IMR-90 (cell line): ENCODE results near the gene SHISA6. TPM values are rescaled to one million over a fixed set of nuclear protein-coding genes. Genes with fewer than 3 reads are reported as not detected.

Experiments
- ATAC-seq: fragments of 200-7000 bp; cut with Tn5 transposase; 2 replicates; pipeline ENCODE4 v1.9.1; 2020; ENCODE audit warnings: low read depth, mild to moderate bottlenecking, moderate library complexity
- BruUV-seq: library from RNA; stranded (reverse); fragments of 400-500 nt; replicated peaks from 2 replicates; lab custom pipeline; 2021; lab: Mats Ljungman, UMichigan
- CTCF ChIA-PET: fragments of 300-600 bp; formaldehyde crosslinking; extraction: SDS; loops from one replicate; lab custom pipeline; 2021; ENCODE audit warnings: antibody characterized with exemption; lab: Yijun Ruan, JAX
- POLR2A ChIA-PET: fragments of 300-600 bp; sonication (Branson Sonifier 250); formaldehyde crosslinking; loops from one replicate; lab custom pipeline; 2022; ENCODE audit warnings: antibody characterized with exemption; ENCODE audit not compliant: unreplicated experiment; lab: Charles Lee
- DNase-seq: peaks from one replicate; pipeline ENCODE4 v3.0.0; 2013
- H2AFZ ChIP-seq: replicated peaks from 2 replicates; pipeline ENCODE3; 2013; ENCODE audit warnings: low read length, mild to moderate bottlenecking; ENCODE audit not compliant: poor library complexity
- H2AK5ac ChIP-seq: 2 replicates; pipeline ENCODE4 v1.6.1; 2013; ENCODE audit warnings: low read depth, low read length, inconsistent platforms
- H2AK9ac ChIP-seq: replicated peaks from 2 replicates; pipeline ENCODE3; 2013; ENCODE audit warnings: mild to moderate bottlenecking, low read depth, low read length, moderate library complexity; ENCODE audit not compliant: poor library complexity
- H2BK120ac ChIP-seq: 2 replicates; pipeline ENCODE4 v1.6.1; 2013; ENCODE audit warnings: low read depth, low read length, inconsistent platforms
- H2BK15ac ChIP-seq: 3 replicates; pipeline ENCODE4 v1.6.1; 2013; ENCODE audit warnings: low read depth, low read length, inconsistent platforms
- H2BK20ac ChIP-seq: 2 replicates; pipeline ENCODE4 v1.6.1; 2013; ENCODE audit warnings: low read depth, mild to moderate bottlenecking, inconsistent platforms, low read length, moderate library complexity
- H2BK5ac ChIP-seq: 2 replicates; pipeline ENCODE4 v1.6.1; 2013; ENCODE audit warnings: mild to moderate bottlenecking, low read depth, low read length, inconsistent platforms; ENCODE audit not compliant: poor library complexity, severe bottlenecking
- H3K14ac ChIP-seq: replicated peaks from 2 replicates; pipeline ENCODE4 v1.6.1; 2013; ENCODE audit warnings: low read depth, low read length, inconsistent platforms
- H3K18ac ChIP-seq: 2 replicates; pipeline ENCODE4 v1.6.1; 2013; ENCODE audit warnings: low read depth, low read length, control low read depth
- H3K23ac ChIP-seq: 2 replicates; pipeline ENCODE4 v1.6.1; 2013; ENCODE audit warnings: low read depth, low read length, inconsistent platforms
- H3K27ac ChIP-seq: 2 replicates; pipeline ENCODE4 v1.5.1; 2013; ENCODE audit warnings: mild to moderate bottlenecking, control low read depth, low read length; ENCODE audit not compliant: insufficient read depth
- H3K27me3 ChIP-seq: 2 replicates; pipeline ENCODE4 v1.6.1; 2013; ENCODE audit warnings: low read length; ENCODE audit not compliant: control insufficient read depth, insufficient read depth
- H3K36me3 ChIP-seq: 2 replicates; pipeline ENCODE4 v1.6.1; 2013; ENCODE audit warnings: low read length, mixed read lengths; ENCODE audit not compliant: control insufficient read depth, insufficient read depth
- H3K4ac ChIP-seq: 2 replicates; pipeline ENCODE4 v1.6.1; 2013; ENCODE audit warnings: low read depth, low read length, inconsistent platforms
- H3K4me1 ChIP-seq: 2 replicates; pipeline ENCODE4 v1.6.1; 2013; ENCODE audit warnings: low read length, mixed read lengths; ENCODE audit not compliant: control insufficient read depth, insufficient read depth
- H3K4me2 ChIP-seq: 2 replicates; pipeline ENCODE4 v1.6.1; 2013; ENCODE audit warnings: low read depth, mild to moderate bottlenecking, control low read depth, low read length, moderate library complexity
- H3K4me3 ChIP-seq: 2 replicates; pipeline ENCODE4 v1.5.1; 2013; ENCODE audit warnings: low read depth, mild to moderate bottlenecking, control low read depth, low read length, moderate library complexity; ENCODE audit not compliant: insufficient read depth
- H3K56ac ChIP-seq: 2 replicates; pipeline ENCODE4 v1.6.1; 2013; ENCODE audit warnings: low read length, inconsistent platforms; ENCODE audit not compliant: insufficient read depth; ENCODE audit errors: extremely low read depth
- H3K79me1 ChIP-seq, 2 experiments: 2 replicates each; pipeline ENCODE4 v1.6.1; 2013; ENCODE audit warnings: low read length in 2 of 2, inconsistent platforms in 1 of 2, low read depth in 1 of 2
- H3K9ac ChIP-seq: 2 replicates; pipeline ENCODE4 v1.6.1; 2013; ENCODE audit warnings: low read depth, low read length, control low read depth
- H3K9me1 ChIP-seq: 2 replicates; pipeline ENCODE4 v1.6.1; 2013; ENCODE audit warnings: low read length, inconsistent platforms; ENCODE audit not compliant: insufficient read depth
- H3K9me3 ChIP-seq: 2 replicates; pipeline ENCODE4 v1.6.1; 2013; ENCODE audit warnings: low read length; ENCODE audit not compliant: control insufficient read depth, insufficient read depth
- H4K20me1 ChIP-seq: 2 replicates; pipeline ENCODE4 v1.6.1; 2013; ENCODE audit warnings: low read length, inconsistent platforms; ENCODE audit not compliant: insufficient read depth
- H4K5ac ChIP-seq: 2 replicates; pipeline ENCODE4 v1.6.1; 2013; ENCODE audit warnings: mild to moderate bottlenecking, low read depth, low read length, control low read depth
- H4K8ac ChIP-seq, 2 experiments: 2 replicates each; pipeline ENCODE4 v1.6.1; 2013; ENCODE audit warnings: low read depth in 2 of 2, low read length in 2 of 2, control low read depth in 1 of 2, inconsistent platforms in 1 of 2
- H4K91ac ChIP-seq: 2 replicates; pipeline ENCODE4 v1.6.1; 2013; ENCODE audit warnings: low read depth, low read length, inconsistent platforms; ENCODE audit not compliant: insufficient read depth
- BHLHE40 ChIP-seq: fragments of 150-350 bp; IDR thresholded peaks from 2 replicates; pipeline ENCODE4 v1.6.1; 2016; ENCODE audit warnings: mild to moderate bottlenecking, low read depth, low read length
- CHD1 ChIP-seq: IDR thresholded peaks from 2 replicates; pipeline ENCODE4 v1.6.1; 2012; ENCODE audit warnings: low read depth, low read length, improper control_type of control experiment
- FOS ChIP-seq: fragments of 150-350 bp; IDR thresholded peaks from 2 replicates; pipeline ENCODE4 v1.6.1; 2016; ENCODE audit warnings: low read depth, low read length
- MXI1 ChIP-seq: IDR thresholded peaks from 2 replicates; pipeline ENCODE4 v1.6.1; 2012; ENCODE audit warnings: low read depth, mild to moderate bottlenecking, low read length, moderate library complexity, borderline replicate concordance
- NFE2L2 ChIP-seq: fragments of 150-350 bp; IDR thresholded peaks from 2 replicates; pipeline ENCODE4 v1.6.1; 2016; ENCODE audit warnings: low read depth, mild to moderate bottlenecking, low read length
- USF2 ChIP-seq: fragments of 150-350 bp; IDR thresholded peaks from 2 replicates; pipeline ENCODE4 v1.6.1; 2017; ENCODE audit warnings: mild to moderate bottlenecking, antibody characterized with exemption, low read length, low read depth
- WGBS, 2 experiments: methylation state at CpG; one replicate each; pipeline versions ENCODE4 v1.1.5 to v1.1.7; 2013; ENCODE audit warnings: missing lambda C conversion rate in 2 of 2; ENCODE audit not compliant: insufficient read length in 1 of 2; ENCODE audit errors: extremely low coverage in 2 of 2; 5-methylcytosine and 5-hydroxymethylcytosine counted together
- dilution Hi-C: fragments of 300-500 bp; cut with HindIII; formaldehyde crosslinking; loops from one replicate; pipeline ENCODE4 v1.14.3; 2018; ENCODE audit warnings: low sequenced_read_pairs; ENCODE audit not compliant: unreplicated experiment
- in situ Hi-C: fragments of 300-500 bp; cut with MboI; formaldehyde crosslinking; loops from 3 replicates; pipeline ENCODE4 v1.14.3; 2019; ENCODE audit warnings: low sequenced_read_pairs, inconsistent platforms, mixed read lengths
- intact Hi-C: fragments of 100-400 bp; cut with micrococcal nuclease; formaldehyde crosslinking; loops from 2 replicates; pipeline ENCODE4 v1.10.0; 2022
- polyA plus RNA-seq, 3 experiments: library from polyadenylated mRNA; depleted of rRNA; stranded (reverse); fragments of >200 nt; gene quantifications; 2 replicates each; pipeline ENCODE4 v1.2.3, GENCODE V29; 2012; ENCODE audit warnings: low replicate concordance in 1 of 3
- total RNA-seq: library from RNA; depleted of rRNA; stranded (reverse); fragments of >200 nt; gene quantifications from 2 replicates; pipeline ENCODE4 v1.2.3, GENCODE V29; 2012

The SHISA6 gene
- total and polyA plus RNA-seq, 2 of the 4 experiments (the other 2 are of a cell fraction) = not detected

DNA sequence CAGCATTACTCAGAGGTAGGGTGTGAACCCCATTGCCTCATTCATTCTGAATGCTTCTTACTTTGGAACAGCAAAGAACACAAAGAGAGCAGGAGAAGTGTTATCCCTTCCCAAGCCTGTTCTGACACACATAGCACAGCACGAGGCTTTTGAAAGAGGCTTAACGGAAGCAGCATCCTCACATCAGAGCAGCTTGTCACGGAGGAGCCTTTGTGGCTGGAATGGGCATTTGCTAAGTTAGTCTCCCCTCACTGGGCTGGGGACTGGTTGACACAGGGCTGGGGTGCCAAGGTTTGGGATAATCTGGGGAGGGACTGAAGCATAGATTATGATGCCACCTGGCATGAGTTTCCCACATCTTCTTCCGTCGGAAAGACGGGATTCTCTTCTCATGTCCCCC lies 189.7 kb downstream of the SHISA6 start:
- Histone ChIP-seq H3K27me3 (no peaks in the 10 kb centered on the region), H3K79me1 (no peaks in the 10 kb centered on the region), H3K9ac (no peak overlapping the region), H2BK15ac (no peak overlapping the region), H3K23ac (no peak overlapping the region), H3K18ac (no peak overlapping the region), H2AK5ac (no peak overlapping the region), H3K14ac (no peak overlapping the region), H3K4me2 (no peak overlapping the region), H4K20me1 (no peaks in the 10 kb centered on the region), H2BK20ac (no peak overlapping the region), H2BK5ac (no peak overlapping the region), H4K5ac (no peak overlapping the region), H2BK120ac (no peak overlapping the region), H3K9me3 (peaks cover 24% of the 10 kb centered on the region), H3K27ac (no peak overlapping the region), H3K36me3 (no peaks in the 10 kb centered on the region), H3K9me1 (no peaks in the 10 kb centered on the region), H2AFZ (no peak overlapping the region), H4K91ac (no peak overlapping the region), H3K56ac (no peak overlapping the region), H3K4me1 (no peaks in the 10 kb centered on the region), H3K4me3 (no peak overlapping the region), H2AK9ac (no peak overlapping the region), H3K4ac (no peak overlapping the region), H4K8ac (no peak overlapping the region)
- POLR2A ChIA-PET = no interaction called here
- in situ Hi-C loops = no loop called here
- TF ChIP-seq USF2 (no peak), NFE2L2 (no peak), CHD1 (no peak), BHLHE40 (no peak), FOS (no peak), MXI1 (no peak)
- DNase-seq (no peak), ATAC-seq (no peak)
- dilution Hi-C loops = no loop called here
- CTCF ChIA-PET = no interaction called here
- no TSS peak for BruUV-seq
- intact Hi-C loops = no loop called here
- 80% methylated on average over 2 of the region's 6 CpGs; no CpG with 5 or more reads in 1 of the 2 experiments for WGBS, 2 experiments
